WTC11 (cell line): ENCODE data around the gene CWH43.

ENCODE experiments used
- AFF4 ChIP-seq: sonication (generic); formaldehyde crosslinking; IDR thresholded peaks from 2 replicates; pipeline ENCODE4 v1.8.1; 2023; ENCODE audit warnings: mild to moderate bottlenecking, missing genetic modification reagents, borderline replicate concordance
- ATF2 ChIP-seq: sonication (generic); formaldehyde crosslinking; IDR thresholded peaks from 2 replicates; pipeline ENCODE4 v1.8.1; 2022; ENCODE audit warnings: low read depth, missing genetic modification reagents, borderline replicate concordance
- CREM ChIP-seq: sonication (generic); formaldehyde crosslinking; IDR thresholded peaks from 2 replicates; pipeline ENCODE4 v1.8.1; 2022; ENCODE audit warnings: mild to moderate bottlenecking, missing genetic modification reagents, moderate library complexity
- CTCF ChIP-seq: fragments of 200-600 bp; IDR thresholded peaks from 2 replicates; pipeline ENCODE4 v1.8.0; 2022; ENCODE audit warnings: antibody characterized with exemption
- E2F5 ChIP-seq: sonication (generic); formaldehyde crosslinking; IDR thresholded peaks from 2 replicates; pipeline ENCODE4 v1.8.1; 2022; ENCODE audit warnings: mild to moderate bottlenecking, moderate library complexity, missing genetic modification reagents
- FOXJ3 ChIP-seq: sonication (generic); formaldehyde crosslinking; IDR thresholded peaks from 2 replicates; pipeline ENCODE4 v1.9.0; 2021; ENCODE audit warnings: missing genetic modification reagents, mild to moderate bottlenecking, borderline replicate concordance
- NR3C1 ChIP-seq: sonication (generic); formaldehyde crosslinking; conservative IDR thresholded peaks from 2 replicates; pipeline ENCODE4 v1.8.1; 2023; ENCODE audit warnings: low read depth, mild to moderate bottlenecking, missing genetic modification reagents
- SMAD3 ChIP-seq: sonication (generic); formaldehyde crosslinking; IDR thresholded peaks from 2 replicates; pipeline ENCODE4 v1.8.0; 2022; ENCODE audit warnings: missing genetic modification reagents, mild to moderate bottlenecking, borderline replicate concordance
- SP1 ChIP-seq: sonication (generic); formaldehyde crosslinking; conservative IDR thresholded peaks from 2 replicates; pipeline ENCODE4 v1.8.1; 2022; ENCODE audit warnings: missing genetic modification reagents
- TEAD4 ChIP-seq: sonication (generic); formaldehyde crosslinking; IDR thresholded peaks from 2 replicates; pipeline ENCODE4 v1.8.0; 2022; ENCODE audit warnings: mild to moderate bottlenecking, missing genetic modification reagents
- USF1 ChIP-seq: sonication (generic); formaldehyde crosslinking; IDR thresholded peaks from 2 replicates; pipeline ENCODE4 v1.8.0; 2022; ENCODE audit warnings: mild to moderate bottlenecking, missing genetic modification reagents
- USF2 ChIP-seq: sonication (generic); formaldehyde crosslinking; IDR thresholded peaks from 2 replicates; pipeline ENCODE4 v1.8.1; 2023; ENCODE audit warnings: mild to moderate bottlenecking, missing genetic modification reagents, moderate library complexity
- ZBTB43 ChIP-seq: sonication (generic); formaldehyde crosslinking; IDR thresholded peaks from 2 replicates; pipeline ENCODE4 v1.8.1; 2023; ENCODE audit warnings: mild to moderate bottlenecking, missing genetic modification reagents
- ZNF317 ChIP-seq: sonication (generic); formaldehyde crosslinking; IDR thresholded peaks from 2 replicates; pipeline ENCODE4 v1.8.1; 2023; ENCODE audit warnings: low read depth, mild to moderate bottlenecking, moderate library complexity, missing genetic modification reagents, borderline replicate concordance

- TF ChIP-seq SP1 (no peak), CTCF (no peak), USF1 (no peak), E2F5 (CRISPR knock-in tag) (no peak), ZNF317 (CRISPR knock-in tag) (no peak), TEAD4 (CRISPR knock-in tag) (no peak), USF2 (CRISPR knock-in tag) (no peak), FOXJ3 (no peak), AFF4 (CRISPR knock-in tag) (no peak), NR3C1 (CRISPR knock-in tag) (no peak), CREM (CRISPR knock-in tag) (no peak), SMAD3 (CRISPR knock-in tag) (no peak), ATF2 (no peak), ZBTB43 (CRISPR knock-in tag) (no peak)
Measured at GRCh38 chr4:48979914-48980579, 6.0 kb upstream of the CWH43 start.
